ENCODE results near the gene KBTBD2. TPM values are rescaled to one million over a fixed set of nuclear protein-coding genes. Genes with fewer than 3 reads are reported as not detected.
"Not testable (repeated sequence)": the region's sequence is repeated elsewhere in the genome, so short reads cannot be mapped to it uniquely, and the experiment has no call there.

The KBTBD2 gene
- polyA plus RNA-seq (2013, experiment 1 of 2; ENCODE audit: insufficient read length) = 22.7 TPM
- 22.3 TPM for polyA plus RNA-seq (2013, experiment 2 of 2; ENCODE audit: insufficient read length)

- peak; percentile 89 for DNase-seq
These were observed at the start of gene KBTBD2 for GRCh38 chr7:32891043-32891799. Gene KBTBD2 (minus strand): TSS chr7:32891760. CDS start chr7:32879604, 12,156 bp downstream.

GRCh38 chr7:32941181-32941580 is 49.6 kb upstream of the KBTBD2 start:
- no peak for DNase-seq

GRCh38 chr7:32937344-32938174 is 46.0 kb upstream of the KBTBD2 start:
- peak; percentile 30 for DNase-seq

- no peak for DNase-seq
These were observed 45.1 kb upstream of the KBTBD2 start for GRCh38 chr7:32936689-32937088.

DNA sequence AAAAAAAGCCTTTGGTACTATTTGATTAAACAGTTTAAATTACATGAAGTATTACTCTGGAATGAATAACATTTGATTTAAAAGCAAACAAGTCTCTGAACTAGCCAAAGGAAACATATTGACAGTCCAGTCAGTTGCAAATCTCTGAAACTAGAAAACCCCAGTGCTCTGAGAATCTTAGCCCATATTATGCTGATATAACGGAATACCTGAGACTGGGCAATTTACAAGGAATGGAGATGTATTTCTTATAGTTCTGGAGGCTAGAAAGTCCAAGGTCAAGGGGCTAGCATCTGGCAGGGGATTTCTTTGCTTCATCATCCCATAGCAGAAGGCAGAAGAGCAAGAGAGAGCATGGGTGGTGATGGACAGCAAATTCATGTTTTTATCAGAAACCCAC is 44.0 kb upstream of the KBTBD2 start:
- DNase-seq = no peak

GRCh38 chr7:32930378-32930777 is 38.8 kb upstream of the KBTBD2 start:
- DNase-seq = no peak

- no peak for DNase-seq
These were observed 38.0 kb upstream of the KBTBD2 start for GRCh38 chr7:32929430-32930143.

GRCh38 chr7:32928785-32929298 is 37.3 kb upstream of the KBTBD2 start:
- no peak for DNase-seq

- peak; percentile 46 for DNase-seq
These were observed 30.3 kb upstream of the KBTBD2 start for GRCh38 chr7:32921896-32922295.

- DNase-seq = not testable (repeated sequence)
These were observed 25.4 kb upstream of the KBTBD2 start for GRCh38 chr7:32916994-32917393.

- no peak for DNase-seq
These were observed 24.4 kb upstream of the KBTBD2 start for GRCh38 chr7:32916006-32916405.

- DNase-seq = no peak
These were observed 23.5 kb upstream of the KBTBD2 start for GRCh38 chr7:32915041-32915536.

DNA sequence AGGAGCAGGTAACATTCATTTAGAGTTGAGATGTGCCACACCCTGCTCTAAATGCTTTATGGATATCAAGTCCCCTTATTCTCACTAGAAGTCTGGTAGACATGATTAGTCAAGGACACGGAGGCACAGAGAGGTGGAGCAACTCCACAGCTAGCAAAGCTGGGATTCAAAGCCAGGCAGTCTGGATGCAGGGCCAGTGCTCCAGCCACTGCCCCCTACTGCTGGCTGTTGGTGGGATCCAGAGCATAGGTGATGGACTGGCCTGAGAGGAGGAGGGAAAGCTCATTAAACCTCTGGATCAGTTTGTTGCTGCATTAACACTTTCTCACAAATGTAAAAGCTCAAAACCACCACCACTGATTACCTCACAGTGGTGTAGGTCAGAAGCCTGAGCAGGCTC is 22.6 kb upstream of the KBTBD2 start:
- DNase-seq = no peak

GRCh38 chr7:32910195-32910594 is 18.6 kb upstream of the KBTBD2 start:
- no peak for DNase-seq

- DNase-seq = peak; percentile 94
These were observed 13.7 kb upstream of the KBTBD2 start for GRCh38 chr7:32905175-32905662.

DNA sequence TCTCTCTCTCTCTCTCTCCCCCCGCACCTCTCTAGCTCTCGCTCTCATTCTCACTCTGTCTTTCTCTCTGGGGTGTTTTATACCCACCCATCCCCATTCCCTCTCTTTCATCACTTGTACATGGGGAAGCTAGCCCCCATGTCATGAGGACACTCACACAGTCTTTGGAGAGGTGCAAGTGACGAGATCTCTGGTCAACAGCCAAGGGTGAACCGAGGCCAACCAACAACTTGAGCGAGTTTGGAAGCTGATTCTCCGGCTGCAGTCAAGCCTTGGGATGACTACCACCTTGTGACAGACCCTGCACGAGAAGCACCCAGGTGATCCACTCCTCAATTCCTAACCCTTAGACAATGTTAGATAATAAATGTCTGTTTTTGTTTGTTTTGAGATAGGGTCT is 10.1 kb upstream of the KBTBD2 start:
- DNase-seq = no peak

- no peak for DNase-seq
These were observed 9.0 kb upstream of the KBTBD2 start for GRCh38 chr7:32900433-32900995.

DNA sequence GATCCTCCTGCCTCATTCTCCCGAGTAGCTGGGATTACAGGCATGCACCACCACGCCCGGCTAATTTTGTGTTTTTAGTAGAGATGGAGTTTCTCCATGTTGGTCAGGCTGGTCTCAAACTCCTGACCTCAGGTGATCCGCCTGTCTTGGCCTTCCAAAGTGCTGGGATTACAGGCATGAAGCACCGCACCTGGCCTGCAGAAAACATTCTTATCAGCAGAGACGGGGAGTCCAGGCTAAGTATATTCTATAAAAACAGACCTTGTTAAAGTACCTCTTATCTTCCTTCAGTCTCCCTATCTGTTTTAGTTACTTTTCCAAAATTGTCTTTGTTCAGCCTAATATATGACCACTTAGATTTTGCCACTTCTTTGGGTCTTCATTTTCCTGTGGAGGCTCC is 5.8 kb upstream of the KBTBD2 start:
- DNase-seq = not testable (repeated sequence)

DNA sequence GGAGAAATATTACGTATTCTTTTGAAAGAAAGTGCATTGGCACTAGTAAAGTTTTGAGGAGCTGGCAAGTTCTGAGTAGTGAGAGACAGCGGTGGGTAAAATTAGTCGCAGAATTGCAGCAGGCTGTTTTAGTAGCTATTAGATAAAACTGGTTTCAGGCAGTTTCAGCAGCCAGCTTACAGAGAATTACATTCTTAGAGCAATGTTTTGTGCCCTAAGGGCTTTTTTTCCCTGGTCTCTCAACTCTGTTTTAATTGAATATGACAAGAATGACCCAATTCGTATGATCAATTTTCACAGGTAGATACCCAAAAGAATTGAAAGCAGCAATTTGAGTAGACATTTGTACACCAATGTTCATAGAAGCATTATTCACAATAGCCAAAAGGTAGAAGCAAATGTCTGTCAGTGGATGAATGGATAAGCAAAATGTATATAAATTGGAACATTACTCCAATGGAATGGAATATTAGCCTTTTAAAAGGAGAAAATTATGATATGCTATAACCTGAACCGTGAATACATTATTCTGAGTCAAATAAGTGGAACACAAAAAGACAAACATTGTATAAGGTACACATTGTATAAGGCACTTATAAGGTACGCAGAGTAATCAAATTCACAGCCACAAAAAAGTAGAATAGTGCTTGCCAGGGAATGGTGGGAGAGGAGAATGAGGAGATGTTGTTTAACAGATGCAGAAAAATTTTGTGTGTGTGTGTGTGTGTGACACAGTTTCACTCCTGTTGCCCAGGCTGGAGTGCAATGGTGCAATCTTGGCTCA is 5.2 kb upstream of the KBTBD2 start:
- no peak for DNase-seq

DNA sequence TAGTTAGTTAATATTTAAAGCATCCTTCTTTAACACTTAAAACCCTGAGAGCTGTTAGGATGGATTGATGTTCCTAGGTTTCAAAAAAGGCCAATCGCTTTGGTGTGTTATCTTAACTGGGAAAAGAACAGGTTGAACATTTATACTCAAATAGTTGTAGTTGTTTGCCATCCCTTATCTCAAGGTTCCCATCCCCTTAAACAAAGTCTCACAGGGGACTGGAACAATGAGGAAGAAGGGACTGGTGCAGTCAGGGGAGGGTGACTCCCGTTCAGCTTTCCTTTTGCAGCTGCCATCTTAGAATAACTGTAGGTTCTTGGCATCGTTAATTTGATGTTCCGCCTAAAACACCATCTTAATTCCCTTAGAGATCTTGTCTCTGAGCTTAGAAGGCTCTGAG is 2.6 kb upstream of the KBTBD2 start:
- no peak for DNase-seq

DNA sequence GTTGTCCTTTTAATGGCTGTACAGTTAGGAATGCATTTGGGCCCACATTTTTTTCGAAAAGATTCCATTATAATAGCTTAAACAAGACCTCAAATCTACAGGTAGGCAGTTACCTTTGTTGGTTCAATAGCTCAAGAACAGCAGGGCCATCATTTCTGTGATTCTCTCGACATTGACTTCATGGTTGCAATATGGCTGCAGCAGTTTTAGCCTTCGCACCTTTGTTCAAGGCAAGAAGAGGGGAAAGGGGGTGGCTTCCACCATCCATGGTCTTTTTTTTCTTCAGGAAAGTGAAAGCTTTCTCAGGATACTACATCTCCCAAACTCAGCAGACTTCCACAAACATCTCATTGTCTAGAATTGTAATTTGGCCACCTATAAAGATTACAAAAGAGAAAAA is 2.2 kb upstream of the KBTBD2 start:
- no peak for DNase-seq

All from fibroblast of skin of abdomen (primary cell).